Activated CD8-positive, alpha-beta memory T cell treated with anti-CD3 and anti-CD28 coated beads for 48 hours (primary cell): ENCODE results near the gene HBG2.

ENCODE experiments used
- DNase-seq, 3 experiments: peaks; one replicate each; pipeline ENCODE4 v3.0.0-alpha.2; 2020; ENCODE audit warnings: low read depth in 2 of 3, low spot score in 2 of 3

HBG2 gene

GRCh38 chr11:5231111-5231510 lies 23.5 kb downstream of the HBG2 start:
- DNase-seq, result no peak

- no peak for DNase-seq
These were observed 24.3 kb downstream of the HBG2 start for GRCh38 chr11:5230266-5230665.

GRCh38 chr11:5229796-5230195 lies 24.8 kb downstream of the HBG2 start:
- DNase-seq, result no peak

GRCh38 chr11:5229356-5229755 lies 25.2 kb downstream of the HBG2 start:
- no peak for DNase-seq

GRCh38 chr11:5228124-5228523 lies 26.5 kb downstream of the HBG2 start:
- DNase-seq, result no peak

GRCh38 chr11:5227681-5228080 lies 26.9 kb downstream of the HBG2 start:
- no peak for DNase-seq

GRCh38 chr11:5226732-5227310 lies 27.8 kb downstream of the HBG2 start, which contains the start of gene HBB:
TSS of gene HBB (minus strand) at chr11:5227071. CDS start at chr11:5227021, 50 bp downstream.
- DNase-seq, result no peak

- no peak for DNase-seq
These were observed 29.1 kb downstream of the HBG2 start for GRCh38 chr11:5225480-5225871.

- no peak for DNase-seq
These were observed 29.8 kb downstream of the HBG2 start for GRCh38 chr11:5224538-5225479.

GRCh38 chr11:5223686-5224085 lies 30.9 kb downstream of the HBG2 start:
- DNase-seq, result no peak

- DNase-seq, result no peak
These were observed 31.4 kb downstream of the HBG2 start for GRCh38 chr11:5223146-5223545.

- DNase-seq, result no peak
These were observed 44.1 kb downstream of the HBG2 start for GRCh38 chr11:5210376-5210885.

- DNase-seq, result no peak
These were observed 49.8 kb downstream of the HBG2 start for GRCh38 chr11:5204787-5205186.

- no peak for DNase-seq
These were observed 51.2 kb downstream of the HBG2 start for GRCh38 chr11:5203366-5203765.
